HepG2 (cell line): ENCODE results near the gene TSPAN9. TPM values are rescaled to one million over a fixed set of nuclear protein-coding genes. Genes with fewer than 3 reads are reported as not detected.

Source experiments
- ATAC-seq: fragments of 200-7000 bp; cut with Tn5 transposase; 3 replicates; pipeline ENCODE4 v1.9.1; 2020; ENCODE audit warnings: mild to moderate bottlenecking, moderate library complexity
- BruUV-seq: library from RNA; stranded (reverse); fragments of 400-500 nt; replicated peaks from 2 replicates; lab custom pipeline; 2021; lab: Mats Ljungman, UMichigan
- CTCF ChIA-PET: fragments of 300-600 bp; formaldehyde crosslinking; extraction: SDS; loops from one replicate; lab custom pipeline; 2021; ENCODE audit warnings: low total read pairs, inconsistent platforms, low intra/inter-chr PET ratio; lab: Yijun Ruan, JAX
- POLR2A ChIA-PET: fragments of 350-600 bp; sonication (Branson Sonifier 250); formaldehyde crosslinking; loops from one replicate; lab custom pipeline; 2020; ENCODE audit warnings: antibody characterized with exemption, inconsistent platforms; lab: Yijun Ruan, JAX
- DNase-seq: peaks from one replicate; pipeline ENCODE4 v3.0.0-alpha.2; 2015; ENCODE audit warnings: low spot score
- FAIRE-seq: peaks from 3 replicates; lab custom pipeline; 2011; peaks lifted over from hg19 to GRCh38; lab: Jason Lieb, UNC
- H2AFZ ChIP-seq: one replicate; pipeline ENCODE4 v1.6.1; 2011; ENCODE audit warnings: low read length, inconsistent platforms
- H3K27ac ChIP-seq: fragments of 300-600 bp; 3 replicates; pipeline ENCODE4 v1.8.0; 2011; ENCODE audit warnings: mixed run types, mild to moderate bottlenecking, mixed read lengths, low read length, inconsistent platforms; ENCODE audit not compliant: insufficient read depth; ENCODE audit errors: extremely low read length
- H3K27me3 ChIP-seq, 2 experiments: fragments of 200-600 bp in 1 of 2; 2 replicates in 1 of 2; 3 replicates in 1 of 2; pipeline versions ENCODE4 v1.6.0 to v1.8.0; 2011; ENCODE audit warnings: low read length in 2 of 2, mild to moderate bottlenecking in 2 of 2, moderate library complexity in 2 of 2, inconsistent platforms in 1 of 2; ENCODE audit not compliant: insufficient read depth in 2 of 2, control insufficient read depth in 1 of 2
- H3K36me3 ChIP-seq, 2 experiments: fragments of 200-600 bp in 1 of 2; replicated peaks in 1 of 2; 2 replicates in 1 of 2; 3 replicates in 1 of 2; pipeline versions ENCODE4 v1.5.1 to v1.8.0; 2011; ENCODE audit warnings: low read length in 2 of 2, inconsistent platforms in 1 of 2; ENCODE audit not compliant: insufficient read depth in 2 of 2, control insufficient read depth in 1 of 2
- H3K4me1 ChIP-seq: 2 replicates; pipeline ENCODE4 v1.5.1; 2012; ENCODE audit warnings: low read length, inconsistent platforms; ENCODE audit not compliant: insufficient read depth
- H3K4me2 ChIP-seq: 2 replicates; pipeline ENCODE4 v1.6.0; 2011; ENCODE audit warnings: low read depth, low read length, inconsistent platforms
- H3K4me3 ChIP-seq, 3 experiments: fragments of 200-600 bp in 1 of 3; sonication (generic), shearing (Covaris generic) in 1 of 3; replicated peaks in 1 of 3; 2 replicates each; pipeline ENCODE4 v1.5.1; 2011 to 2016; ENCODE audit warnings: low read length in 3 of 3, inconsistent platforms in 2 of 3, low read depth in 2 of 3, mild to moderate bottlenecking in 2 of 3, control low read depth in 1 of 3, mixed read lengths in 1 of 3; ENCODE audit not compliant: insufficient read depth in 1 of 3
- H3K79me2 ChIP-seq: one replicate; pipeline ENCODE4 v1.6.1; 2011; ENCODE audit warnings: low read length, inconsistent platforms; ENCODE audit not compliant: insufficient read depth
- H3K9ac ChIP-seq: 2 replicates; pipeline ENCODE4 v1.6.0; 2011; ENCODE audit warnings: mild to moderate bottlenecking, low read depth, low read length, inconsistent platforms; ENCODE audit not compliant: insufficient read depth
- H3K9me3 ChIP-seq: 2 replicates; pipeline ENCODE4 v1.5.1; 2012; ENCODE audit warnings: mild to moderate bottlenecking, low read length
- H4K20me1 ChIP-seq: 2 replicates; pipeline ENCODE4 v1.6.0; 2011; ENCODE audit warnings: inconsistent platforms, mild to moderate bottlenecking, low read length, moderate library complexity; ENCODE audit not compliant: insufficient read depth
- ATF7 ChIP-seq, 2 experiments: fragments of 450-650 bp in 1 of 2; sonication (generic) in 1 of 2; formaldehyde crosslinking in 1 of 2; IDR thresholded peaks; 2 replicates each; pipeline versions ENCODE4 v1.4.0 to v1.6.1; 2016 to 2020; ENCODE audit warnings: antibody characterized with exemption in 1 of 2, mild to moderate bottlenecking in 1 of 2, missing genetic modification reagents in 1 of 2
- GPN1 ChIP-seq: sonication (generic); formaldehyde crosslinking; IDR thresholded peaks from 2 replicates; pipeline ENCODE4 v1.5.1; 2020; ENCODE audit warnings: missing genetic modification reagents, borderline replicate concordance
- IKZF1 ChIP-seq: fragments of 450-650 bp; IDR thresholded peaks from 2 replicates; pipeline ENCODE4 v1.7.1; 2016
- MATR3 ChIP-seq: sonication (generic); formaldehyde crosslinking; IDR thresholded peaks from 2 replicates; pipeline ENCODE4 v1.4.0; 2020; ENCODE audit warnings: missing genetic modification reagents
- MIER2 ChIP-seq: IDR thresholded peaks from 2 replicates; pipeline ENCODE4 v1.6.1; 2016; ENCODE audit warnings: missing biosample characterization, missing genetic modification reagents
- MTA3 ChIP-seq: sonication (generic); formaldehyde crosslinking; IDR thresholded peaks from 2 replicates; pipeline ENCODE4 v1.4.0; 2020; ENCODE audit warnings: missing genetic modification reagents
- ZBTB42 ChIP-seq: sonication (generic); formaldehyde crosslinking; IDR thresholded peaks from 2 replicates; pipeline ENCODE4 v1.5.0; 2020; ENCODE audit warnings: mild to moderate bottlenecking, missing genetic modification reagents
- ZNF33B ChIP-seq: sonication (generic); formaldehyde crosslinking; IDR thresholded peaks from 2 replicates; pipeline ENCODE4 v1.5.1; 2020; ENCODE audit warnings: mild to moderate bottlenecking, missing genetic modification reagents
- ZNF383 ChIP-seq: sonication (generic); formaldehyde crosslinking; IDR thresholded peaks from 2 replicates; pipeline ENCODE4 v1.4.0; 2020; ENCODE audit warnings: missing genetic modification reagents, mild to moderate bottlenecking, borderline replicate concordance
- ZNF484 ChIP-seq: sonication (generic); formaldehyde crosslinking; IDR thresholded peaks from 2 replicates; pipeline ENCODE4 v1.5.1; 2020; ENCODE audit warnings: mild to moderate bottlenecking, low read depth, missing genetic modification reagents, borderline replicate concordance
- ZNF598 ChIP-seq: sonication (generic); formaldehyde crosslinking; IDR thresholded peaks from 2 replicates; pipeline ENCODE4 v1.5.1; 2020; ENCODE audit warnings: mild to moderate bottlenecking, missing genetic modification reagents, borderline replicate concordance
- ZNF616 ChIP-seq: sonication (generic); formaldehyde crosslinking; IDR thresholded peaks from 2 replicates; pipeline ENCODE4 v1.5.0; 2020; ENCODE audit warnings: low read depth, mild to moderate bottlenecking, missing genetic modification reagents
- ZSCAN21 ChIP-seq: sonication (generic); formaldehyde crosslinking; IDR thresholded peaks from 2 replicates; pipeline ENCODE4 v1.8.0; 2022; ENCODE audit warnings: mild to moderate bottlenecking, missing genetic modification reagents, moderate library complexity, borderline replicate concordance
- WGBS: methylation state at CpG from one replicate; pipeline ENCODE4 v1.1.6; 2017; ENCODE audit warnings: low lambda C conversion rate; 5-methylcytosine and 5-hydroxymethylcytosine counted together
- in situ Hi-C: cut with HindIII; loops from 2 replicates; pipeline ENCODE4 v1.10.0; 2017; ENCODE audit warnings: low pct_unique_long_range_greater_than_20kb; ENCODE audit not compliant: extremely low pct_ligation_motif_present
- intact Hi-C: fragments of 100-400 bp; cut with micrococcal nuclease; formaldehyde crosslinking; loops from one replicate; pipeline ENCODE4 v1.10.0; 2022; ENCODE audit not compliant: unreplicated experiment
- polyA plus RNA-seq, 8 experiments: library from polyadenylated mRNA; depleted of rRNA in 3 of 8; stranded (reverse) in 7 of 8; unstranded in 1 of 8; fragments of >200 nt; fragmentation: Illumina TruSeq in 4 of 8; extraction: Trizol in 4 of 8; gene quantifications; 2 replicates each; pipeline versions ENCODE4 v1.2.1 to v1.2.3, GENCODE V29; 2011 to 2016; ENCODE audit warnings: low read depth in 4 of 8, missing spikeins in 1 of 8, mixed read lengths in 1 of 8; ENCODE audit not compliant: insufficient read depth in 1 of 8
- total RNA-seq, 5 experiments: library from RNA; depleted of rRNA; stranded (reverse); fragments of >200 nt; fragmentation: Illumina TruSeq; extraction: Trizol; gene quantifications; 2 replicates each; pipeline ENCODE4 v1.2.3, GENCODE V29; 2016; ENCODE audit warnings: low read depth in 1 of 5
- TF ChIP-seq, protein P1 (sequence below): sonication (generic); formaldehyde crosslinking; conservative IDR thresholded peaks from 2 replicates; pipeline ENCODE4 v1.4.0; 2020; ENCODE audit warnings: missing genetic modification reagents
- TF ChIP-seq, protein P2 (sequence below), 2 experiments: fragments of 450-650 bp in 1 of 2; sonication (generic) in 1 of 2; formaldehyde crosslinking; IDR thresholded peaks; 2 replicates each; pipeline versions ENCODE4 v1.5.0 to v1.8.0; 2020 to 2022; ENCODE audit warnings: mild to moderate bottlenecking in 1 of 2, missing genetic modification reagents in 1 of 2
- TF ChIP-seq, protein P3 (sequence below): sonication (generic); formaldehyde crosslinking; IDR thresholded peaks from 2 replicates; pipeline ENCODE4 v1.5.1; 2020; ENCODE audit warnings: mild to moderate bottlenecking, missing genetic modification reagents, borderline replicate concordance
- TF ChIP-seq, protein P4 (sequence below): sonication (generic); formaldehyde crosslinking; IDR thresholded peaks from 2 replicates; pipeline ENCODE4 v1.5.1; 2020; ENCODE audit warnings: missing genetic modification reagents, mild to moderate bottlenecking, borderline replicate concordance

TSPAN9 gene
- total and polyA plus RNA-seq, 2 of the 13 experiments (the other 11 are each of a cell fraction or from before 2014, with no cell fraction given): 18.1 to 42.3 TPM

DNA sequence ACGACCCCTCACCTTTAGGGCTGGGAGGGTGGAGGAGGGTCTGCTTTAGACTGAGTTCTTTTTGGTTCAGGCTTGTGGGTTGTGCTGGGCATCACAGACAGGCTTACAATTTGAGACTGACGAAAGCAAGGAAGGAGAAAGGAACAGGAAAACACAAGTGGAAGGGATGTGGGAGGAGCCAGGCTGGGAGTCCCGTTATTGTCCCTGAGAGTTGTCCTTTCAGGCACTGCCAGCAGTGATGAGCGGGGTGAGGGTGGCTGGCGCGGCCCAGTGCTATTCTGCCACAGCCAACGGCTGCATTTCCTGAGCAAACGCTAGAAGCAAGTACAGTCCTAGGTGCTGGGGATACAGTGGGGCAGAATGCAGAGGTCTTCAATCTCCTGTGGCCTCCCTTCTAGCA is 29.2 kb upstream of the TSPAN9 start:
- in situ Hi-C loops: no loop called here
- WGBS: 19% methylated on average over 6 of the region's 8 CpGs
- ATAC-seq: peak; percentile 48

More for the DNA sequence above, 29.2 kb upstream of the TSPAN9 start:
- BruUV-seq: no TSS peak
- H3K9ac ChIP-seq: no peak overlapping the region
- no peaks in the 10 kb centered on the region; a peak in 2 of 5 replicates for H3K27me3 ChIP-seq
- no peak overlapping the region for H3K27ac ChIP-seq
- no peak for DNase-seq
- CTCF ChIA-PET: no interaction called here
- H3K36me3 ChIP-seq: no peaks in the 10 kb centered on the region
- intact Hi-C loops: no loop called here
- H4K20me1 ChIP-seq: no peaks in the 10 kb centered on the region
- H3K4me1 ChIP-seq: peaks cover 29% of the 10 kb centered on the region
- no peaks in the 10 kb centered on the region for H3K79me2 ChIP-seq
- H2AFZ ChIP-seq: no peak overlapping the region
- H3K4me2 ChIP-seq: peak overlapping the region; percentile 59
- FAIRE-seq: no peak
- no peaks in the 10 kb centered on the region for H3K9me3 ChIP-seq
- POLR2A ChIA-PET: no interaction called here
- TF ChIP-seq ZNF616: no peak
- no peak for TF ChIP-seq MIER2 (CRISPR knock-in tag)
- TF ChIP-seq, protein P1, sequence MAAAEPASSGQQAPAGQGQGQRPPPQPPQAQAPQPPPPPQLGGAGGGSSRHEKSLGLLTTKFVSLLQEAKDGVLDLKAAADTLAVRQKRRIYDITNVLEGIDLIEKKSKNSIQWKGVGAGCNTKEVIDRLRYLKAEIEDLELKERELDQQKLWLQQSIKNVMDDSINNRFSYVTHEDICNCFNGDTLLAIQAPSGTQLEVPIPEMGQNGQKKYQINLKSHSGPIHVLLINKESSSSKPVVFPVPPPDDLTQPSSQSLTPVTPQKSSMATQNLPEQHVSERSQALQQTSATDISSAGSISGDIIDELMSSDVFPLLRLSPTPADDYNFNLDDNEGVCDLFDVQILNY (CRISPR knock-in tag): no peak
- no peak for TF ChIP-seq ZNF598 (CRISPR knock-in tag)
- no peak for TF ChIP-seq ZBTB42 (CRISPR knock-in tag)
- TF ChIP-seq MATR3 (CRISPR knock-in tag): no peak
- no peak for TF ChIP-seq ZNF33B (CRISPR knock-in tag)
- no peak for TF ChIP-seq ATF7 (IDR thresholded peaks at IDR 0.05)
- TF ChIP-seq ATF7 (CRISPR knock-in tag; IDR thresholded peaks at IDR 0.05): no peak
- TF ChIP-seq, protein P2, sequence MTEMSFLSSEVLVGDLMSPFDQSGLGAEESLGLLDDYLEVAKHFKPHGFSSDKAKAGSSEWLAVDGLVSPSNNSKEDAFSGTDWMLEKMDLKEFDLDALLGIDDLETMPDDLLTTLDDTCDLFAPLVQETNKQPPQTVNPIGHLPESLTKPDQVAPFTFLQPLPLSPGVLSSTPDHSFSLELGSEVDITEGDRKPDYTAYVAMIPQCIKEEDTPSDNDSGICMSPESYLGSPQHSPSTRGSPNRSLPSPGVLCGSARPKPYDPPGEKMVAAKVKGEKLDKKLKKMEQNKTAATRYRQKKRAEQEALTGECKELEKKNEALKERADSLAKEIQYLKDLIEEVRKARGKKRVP (CRISPR knock-in tag; IDR thresholded peaks at IDR 0.05): no peak
- TF ChIP-seq IKZF1: no peak
- TF ChIP-seq, protein P3, sequence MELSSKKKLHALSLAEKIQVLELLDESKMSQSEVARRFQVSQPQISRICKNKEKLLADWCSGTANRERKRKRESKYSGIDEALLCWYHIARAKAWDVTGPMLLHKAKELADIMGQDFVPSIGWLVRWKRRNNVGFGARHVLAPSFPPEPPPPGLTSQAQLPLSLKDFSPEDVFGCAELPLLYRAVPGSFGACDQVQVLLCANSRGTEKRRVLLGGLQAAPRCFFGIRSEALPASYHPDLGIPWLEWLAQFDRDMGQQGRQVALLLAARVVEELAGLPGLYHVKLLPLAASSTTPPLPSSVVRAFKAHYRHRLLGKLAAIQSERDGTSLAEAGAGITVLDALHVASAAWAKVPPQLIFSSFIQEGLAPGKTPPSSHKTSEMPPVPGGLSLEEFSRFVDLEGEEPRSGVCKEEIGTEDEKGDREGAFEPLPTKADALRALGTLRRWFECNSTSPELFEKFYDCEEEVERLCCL (CRISPR knock-in tag): no peak
- TF ChIP-seq ZNF383: no peak
- no peak for TF ChIP-seq ZSCAN21 (CRISPR knock-in tag)
- TF ChIP-seq, protein P4, sequence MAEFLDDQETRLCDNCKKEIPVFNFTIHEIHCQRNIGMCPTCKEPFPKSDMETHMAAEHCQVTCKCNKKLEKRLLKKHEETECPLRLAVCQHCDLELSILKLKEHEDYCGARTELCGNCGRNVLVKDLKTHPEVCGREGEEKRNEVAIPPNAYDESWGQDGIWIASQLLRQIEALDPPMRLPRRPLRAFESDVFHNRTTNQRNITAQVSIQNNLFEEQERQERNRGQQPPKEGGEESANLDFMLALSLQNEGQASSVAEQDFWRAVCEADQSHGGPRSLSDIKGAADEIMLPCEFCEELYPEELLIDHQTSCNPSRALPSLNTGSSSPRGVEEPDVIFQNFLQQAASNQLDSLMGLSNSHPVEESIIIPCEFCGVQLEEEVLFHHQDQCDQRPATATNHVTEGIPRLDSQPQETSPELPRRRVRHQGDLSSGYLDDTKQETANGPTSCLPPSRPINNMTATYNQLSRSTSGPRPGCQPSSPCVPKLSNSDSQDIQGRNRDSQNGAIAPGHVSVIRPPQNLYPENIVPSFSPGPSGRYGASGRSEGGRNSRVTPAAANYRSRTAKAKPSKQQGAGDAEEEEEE (CRISPR knock-in tag): no peak
- TF ChIP-seq GPN1 (CRISPR knock-in tag): no peak
- TF ChIP-seq ZNF484 (CRISPR knock-in tag): no peak
- no peak for TF ChIP-seq MTA3 (CRISPR knock-in tag)
- peak overlapping the region in 2 of 3 experiments; percentile 16 to 46; a peak in 2 of 6 replicates for H3K4me3 ChIP-seq
